GM12892 (cell line): ENCODE results near the gene NUDT12.

Experiments
- POLR2A ChIP-seq: IDR thresholded peaks from 2 replicates; pipeline ENCODE4 v1.6.1; 2011; ENCODE audit warnings: low read depth, low read length, control low read depth
- POLR2AphosphoS5 ChIP-seq: IDR thresholded peaks from 2 replicates; pipeline ENCODE4 v1.6.1; 2011; ENCODE audit warnings: low read depth, low read length, control low read depth
- TAF1 ChIP-seq: IDR thresholded peaks from 2 replicates; pipeline ENCODE4 v1.6.1; 2011; ENCODE audit warnings: low read depth, mild to moderate bottlenecking, control low read depth, low read length, borderline replicate concordance

- TF ChIP-seq POLR2A (no peak), TAF1 (no peak), POLR2AphosphoS5 (no peak)
Measured at GRCh38 chr5:103503066-103503465, 59.5 kb downstream of the NUDT12 start.
